GM19467 (cell line): ENCODE measurements around the gene SLC9C1.

Experiments used
- ATAC-seq: cut with Tn5 transposase; IDR thresholded peaks from one replicate; pipeline ENCODE4 v1.9.1; 2021; ENCODE audit warnings: mild to moderate bottlenecking, moderate library complexity; ENCODE audit not compliant: unreplicated experiment

The SLC9C1 gene

GRCh38 chr3:112293368-112294321, at the start of gene SLC9C1:
Gene SLC9C1 (minus strand): TSS chr3:112294216. CDS start chr3:112286791, 7,425 bp downstream.
- ATAC-seq: no peak

DNA sequence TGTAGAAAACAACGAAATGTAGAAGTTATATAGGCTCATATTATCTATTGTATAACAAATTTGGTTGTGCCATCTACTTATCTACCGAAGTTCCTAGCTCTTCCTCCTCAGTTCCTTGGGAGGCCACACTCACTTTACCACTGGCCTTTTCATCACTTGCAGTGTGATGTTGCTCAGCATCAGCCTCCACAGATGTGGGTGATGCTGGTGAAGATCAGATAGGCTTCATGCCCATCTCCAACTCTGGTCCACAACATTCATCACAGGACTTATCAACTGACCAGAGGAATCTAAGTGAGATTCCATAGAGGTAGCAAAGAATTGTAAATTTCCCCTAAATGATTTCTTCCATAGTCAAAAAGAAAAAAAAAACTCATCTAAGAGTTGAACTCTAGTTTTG, 47.4 kb upstream of the SLC9C1 start:
- ATAC-seq: no peak

DNA sequence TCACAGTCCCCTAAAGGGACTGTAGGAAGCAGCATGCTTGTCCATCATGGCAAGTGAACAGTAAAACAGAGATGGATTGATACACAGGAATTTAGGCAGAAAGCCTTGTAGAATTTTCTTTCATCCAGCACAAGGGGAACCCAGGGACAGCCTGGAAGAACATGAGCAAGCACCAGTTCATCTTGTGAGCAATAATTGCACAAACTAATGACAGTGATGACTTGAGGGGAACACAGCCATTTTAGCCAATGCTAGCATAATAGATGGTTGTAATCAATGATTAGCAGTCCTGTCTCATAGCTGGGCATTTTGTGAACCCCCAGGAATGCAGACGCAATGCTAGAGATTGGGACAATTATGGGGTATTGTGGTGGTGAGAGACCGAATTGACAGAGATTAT, 45.6 kb upstream of the SLC9C1 start:
- no peak for ATAC-seq

- ATAC-seq: no peak
Observed at GRCh38 chr3:112339134-112339533, 45.1 kb upstream of the SLC9C1 start.

DNA sequence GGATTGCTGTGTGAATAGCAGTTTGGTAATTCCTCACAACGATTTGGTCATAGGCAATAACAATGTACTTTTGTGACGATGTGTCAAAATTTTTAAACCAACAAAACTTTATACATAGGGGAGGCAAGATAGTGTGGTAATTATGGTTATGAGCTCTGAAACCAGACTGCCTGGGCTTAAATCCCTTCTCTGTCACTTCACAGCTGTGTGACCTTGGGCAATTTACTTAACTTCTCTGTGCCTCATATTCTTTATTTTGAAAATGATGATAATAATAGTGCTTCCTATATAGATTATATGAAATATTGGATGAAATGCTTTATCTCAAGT, 44.7 kb upstream of the SLC9C1 start:
- ATAC-seq: no peak

GRCh38 chr3:112338021-112338726, 44.2 kb upstream of the SLC9C1 start:
- ATAC-seq: no peak

DNA sequence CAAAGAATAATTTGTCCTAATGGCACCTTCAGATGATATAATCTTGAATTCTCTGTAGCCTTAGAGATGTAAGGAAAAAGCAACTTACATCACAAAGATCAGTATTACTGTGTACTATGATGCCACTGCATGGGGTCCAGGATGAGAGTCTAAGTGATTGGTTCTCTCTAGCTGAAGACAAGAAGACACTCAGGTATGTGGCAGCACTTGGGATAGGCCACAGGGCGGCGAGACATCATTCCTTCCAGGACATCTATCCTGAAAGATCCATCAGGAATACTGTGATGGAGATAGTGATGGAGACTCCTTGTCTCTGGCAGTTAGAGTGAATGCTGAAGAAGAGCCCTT, 41.4 kb upstream of the SLC9C1 start:
- ATAC-seq: no peak

DNA sequence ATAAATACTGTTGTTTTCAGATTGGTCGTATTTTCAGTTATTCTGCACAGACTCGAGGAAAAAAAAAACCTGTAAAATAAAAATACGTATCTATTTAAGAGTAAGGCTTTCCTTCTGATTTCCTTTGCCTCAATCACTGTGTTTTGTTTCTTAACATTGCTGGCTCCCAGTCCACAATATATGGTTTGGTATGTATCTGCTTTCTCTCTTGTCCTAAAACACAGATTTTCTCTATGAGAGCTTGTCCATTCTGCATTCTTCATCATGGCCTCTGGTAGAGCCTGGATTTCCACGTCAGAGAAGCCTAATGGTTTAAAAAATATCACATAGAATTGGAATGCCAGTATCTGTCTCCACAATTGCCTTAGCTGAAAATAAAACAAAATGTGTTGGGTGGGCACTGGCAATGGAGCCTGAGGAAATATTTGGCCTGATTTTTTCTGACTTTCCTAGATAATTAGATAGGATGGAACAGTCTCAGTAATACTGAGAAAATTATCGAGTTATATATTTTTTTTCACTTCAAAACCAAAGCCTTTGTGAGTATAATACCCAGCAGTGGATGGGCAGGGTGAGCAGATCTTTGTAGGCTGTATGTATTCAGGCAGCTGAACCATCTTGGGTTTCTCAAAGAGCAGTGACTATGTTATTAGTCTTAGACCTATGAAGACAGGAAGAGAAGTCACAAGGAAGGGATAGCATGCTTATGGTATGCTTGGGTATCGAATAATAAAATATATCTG, 40.8 kb upstream of the SLC9C1 start:
- ATAC-seq: no peak

- no peak for ATAC-seq
Observed at GRCh38 chr3:112333381-112334317, 39.6 kb upstream of the SLC9C1 start.

GRCh38 chr3:112333002-112333380, 39.0 kb upstream of the SLC9C1 start, which contains the start of gene CD200:
Gene CD200 (plus strand): TSS chr3:112333156. CDS start chr3:112333213, 57 bp downstream.
- no peak for ATAC-seq

GRCh38 chr3:112331851-112332250, 37.8 kb upstream of the SLC9C1 start:
- ATAC-seq: no peak

DNA sequence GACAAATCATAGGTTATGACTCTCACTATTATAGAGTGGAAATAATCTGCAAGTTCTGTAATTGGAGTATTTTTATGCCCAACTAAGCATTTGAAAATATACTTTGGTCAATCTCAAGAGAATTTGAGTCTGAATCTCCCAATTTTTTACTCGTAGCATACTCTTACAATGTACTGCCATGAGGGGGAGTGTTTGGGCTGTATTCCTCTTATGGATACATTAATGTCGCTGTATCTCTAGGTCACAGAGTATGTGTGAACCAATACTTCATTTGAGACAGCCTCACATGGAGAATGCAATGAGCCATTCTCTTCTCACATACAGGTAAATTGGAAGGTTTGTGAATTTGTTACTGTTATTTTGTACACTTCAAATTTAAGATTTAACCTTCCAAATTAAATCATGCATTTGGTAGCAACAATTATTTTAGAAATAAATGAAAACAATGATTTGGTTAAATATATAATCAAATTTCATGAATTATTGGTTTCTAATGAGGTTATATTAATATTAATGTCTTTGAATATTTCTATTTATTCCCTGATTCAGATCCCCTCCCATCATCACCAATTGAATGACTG, 33.4 kb upstream of the SLC9C1 start:
- ATAC-seq: peak; percentile 96

DNA sequence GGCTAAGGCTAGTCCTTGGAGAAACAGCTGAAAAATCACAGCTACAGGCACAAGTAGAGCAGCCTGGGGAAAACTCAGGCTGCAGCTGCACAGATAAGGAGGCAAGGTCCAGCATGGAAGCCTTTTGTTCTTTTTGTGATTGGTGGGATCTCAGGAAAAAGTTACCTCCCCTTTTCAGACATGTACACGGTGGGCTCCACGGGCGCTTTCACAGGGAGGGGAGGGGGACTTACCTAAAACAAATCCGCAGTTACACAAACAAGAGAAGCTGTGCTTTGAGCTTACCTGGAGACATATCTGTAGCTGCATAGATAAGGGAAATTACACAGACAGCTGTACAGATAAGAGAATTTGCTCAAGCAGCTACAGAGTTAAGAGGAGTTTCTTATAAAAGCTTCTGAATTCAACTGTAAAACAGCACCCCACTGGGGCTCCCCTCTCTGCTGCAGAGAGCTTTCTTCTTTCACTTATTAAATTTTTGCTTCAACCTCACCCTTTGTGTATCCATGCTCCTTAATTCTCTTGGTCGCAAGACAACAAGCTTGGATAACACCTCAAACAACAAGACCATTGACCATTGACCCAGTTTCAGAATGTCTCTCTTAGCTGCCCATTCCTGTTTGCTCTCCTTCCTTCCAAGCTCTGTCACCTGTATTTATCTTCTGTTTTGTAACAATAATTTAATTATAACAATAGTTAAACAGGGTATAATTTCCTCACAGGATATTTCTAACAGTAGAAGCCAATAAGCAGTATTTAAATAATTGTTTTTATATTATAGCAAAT, 28.0 kb upstream of the SLC9C1 start:
- no peak for ATAC-seq

DNA sequence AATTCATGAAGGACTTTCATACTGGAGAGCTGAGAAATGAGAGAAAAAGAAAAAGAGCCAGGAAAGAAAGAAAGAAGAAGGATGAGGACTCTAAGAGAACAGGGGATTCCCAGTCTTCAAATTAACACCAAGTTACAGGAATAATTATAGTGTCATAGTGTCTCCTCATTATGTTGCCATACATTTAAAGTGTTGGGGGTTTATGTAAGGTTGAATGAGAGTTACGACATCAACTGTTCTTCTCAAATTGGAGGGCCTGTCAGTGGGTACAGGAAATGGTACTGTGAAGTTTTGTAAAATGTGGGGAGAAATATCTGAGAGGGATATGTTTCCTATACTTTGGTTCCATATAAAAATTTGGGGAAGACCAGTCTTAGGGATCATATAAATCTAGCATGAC, 26.7 kb upstream of the SLC9C1 start:
- ATAC-seq: no peak

GRCh38 chr3:112319516-112320276, 25.7 kb upstream of the SLC9C1 start:
- no peak for ATAC-seq

GRCh38 chr3:112315791-112316190, 21.8 kb upstream of the SLC9C1 start:
- ATAC-seq: no peak

GRCh38 chr3:112314649-112315048, 20.6 kb upstream of the SLC9C1 start:
- ATAC-seq: no peak

- ATAC-seq: no peak
Observed at GRCh38 chr3:112308151-112308911, 14.3 kb upstream of the SLC9C1 start.
